HepG2 (cell line): ENCODE results near the gene ODC1. TPM values are rescaled to one million over a fixed set of nuclear protein-coding genes. Genes with fewer than 3 reads are reported as not detected.

Experiments
- ARNTL ChIP-seq: sonication (generic); formaldehyde crosslinking; IDR thresholded peaks from 2 replicates; pipeline ENCODE4 v1.4.0; 2020; ENCODE audit warnings: mild to moderate bottlenecking, missing genetic modification reagents
- ELF4 ChIP-seq: sonication (generic); formaldehyde crosslinking; IDR thresholded peaks from 2 replicates; pipeline ENCODE4 v1.5.0; 2020; ENCODE audit warnings: missing genetic modification reagents, mild to moderate bottlenecking, moderate library complexity, borderline replicate concordance
- HDAC6 ChIP-seq: fragments of 200-600 bp; sonication (generic); IDR thresholded peaks from 2 replicates; pipeline ENCODE4 v1.7.0; 2017; ENCODE audit warnings: mild to moderate bottlenecking, antibody characterized with exemption, low read length, low read depth
- JUNB ChIP-seq: sonication (generic); formaldehyde crosslinking; IDR thresholded peaks from 2 replicates; pipeline ENCODE4 v1.8.0; 2022; ENCODE audit warnings: missing genetic modification reagents, mild to moderate bottlenecking, borderline replicate concordance
- KDM4B ChIP-seq: sonication (generic); formaldehyde crosslinking; IDR thresholded peaks from 2 replicates; pipeline ENCODE4 v1.4.0; 2020; ENCODE audit warnings: missing genetic modification reagents
- MXD4 ChIP-seq: IDR thresholded peaks from 2 replicates; pipeline ENCODE4 v1.6.1; 2016; ENCODE audit warnings: mild to moderate bottlenecking, missing biosample characterization, missing genetic modification reagents
- SPEN ChIP-seq: sonication (generic); formaldehyde crosslinking; IDR thresholded peaks from 2 replicates; pipeline ENCODE4 v1.5.1; 2020; ENCODE audit warnings: low read depth, mild to moderate bottlenecking, missing genetic modification reagents
- SRF ChIP-seq: IDR thresholded peaks from 2 replicates; pipeline ENCODE4 v1.6.1; 2011; ENCODE audit warnings: mild to moderate bottlenecking, low read depth, low read length, moderate library complexity
- ZNF644 ChIP-seq: IDR thresholded peaks from 2 replicates; pipeline ENCODE4 v1.6.1; 2016; ENCODE audit warnings: low read depth
- ZNF780A ChIP-seq: sonication (generic); formaldehyde crosslinking; IDR thresholded peaks from 2 replicates; pipeline ENCODE4 v1.8.0; 2022; ENCODE audit warnings: mild to moderate bottlenecking, missing genetic modification reagents, moderate library complexity
- polyA plus RNA-seq, 8 experiments: library from polyadenylated mRNA; depleted of rRNA in 3 of 8; stranded (reverse) in 7 of 8; unstranded in 1 of 8; fragments of >200 nt; fragmentation: Illumina TruSeq in 4 of 8; extraction: Trizol in 4 of 8; gene quantifications; 2 replicates each; pipeline versions ENCODE4 v1.2.1 to v1.2.3, GENCODE V29; 2011 to 2016; ENCODE audit warnings: low read depth in 4 of 8, missing spikeins in 1 of 8, mixed read lengths in 1 of 8; ENCODE audit not compliant: insufficient read depth in 1 of 8
- total RNA-seq, 5 experiments: library from RNA; depleted of rRNA; stranded (reverse); fragments of >200 nt; fragmentation: Illumina TruSeq; extraction: Trizol; gene quantifications; 2 replicates each; pipeline ENCODE4 v1.2.3, GENCODE V29; 2016; ENCODE audit warnings: low read depth in 1 of 5
- TF ChIP-seq, protein P1 (sequence below): sonication (generic); formaldehyde crosslinking; IDR thresholded peaks from 2 replicates; pipeline ENCODE4 v1.4.0; 2020; ENCODE audit warnings: missing genetic modification reagents
- TF ChIP-seq, protein P2 (sequence below): sonication (generic); formaldehyde crosslinking; IDR thresholded peaks from 2 replicates; pipeline ENCODE4 v1.4.0; 2020; ENCODE audit warnings: missing genetic modification reagents, borderline replicate concordance
- TF ChIP-seq, protein P3 (sequence below): sonication (generic); formaldehyde crosslinking; conservative IDR thresholded peaks from 2 replicates; pipeline ENCODE4 v1.8.0; 2022; ENCODE audit warnings: missing genetic modification reagents
- TF ChIP-seq, protein P4 (sequence below): IDR thresholded peaks from 2 replicates; pipeline ENCODE4 v1.6.1; 2016; ENCODE audit warnings: missing biosample characterization, missing genetic modification reagents, low read depth
- TF ChIP-seq, protein P5 (sequence below): sonication (generic); formaldehyde crosslinking; IDR thresholded peaks from 2 replicates; pipeline ENCODE4 v1.4.0; 2020; ENCODE audit warnings: missing genetic modification reagents
- TF ChIP-seq, protein P6 (sequence below): sonication (generic); formaldehyde crosslinking; IDR thresholded peaks from 2 replicates; pipeline ENCODE4 v1.4.0; 2020; ENCODE audit warnings: missing genetic modification reagents
- TF ChIP-seq, protein P7 (sequence below): sonication (generic); formaldehyde crosslinking; IDR thresholded peaks from 2 replicates; pipeline ENCODE4 v1.8.1; 2023; ENCODE audit warnings: mild to moderate bottlenecking, missing genetic modification reagents

Gene ODC1
- total and polyA plus RNA-seq, 2 of the 13 experiments (the other 11 are each of a cell fraction or from before 2014, with no cell fraction given), result 142 to 371 TPM

DNA sequence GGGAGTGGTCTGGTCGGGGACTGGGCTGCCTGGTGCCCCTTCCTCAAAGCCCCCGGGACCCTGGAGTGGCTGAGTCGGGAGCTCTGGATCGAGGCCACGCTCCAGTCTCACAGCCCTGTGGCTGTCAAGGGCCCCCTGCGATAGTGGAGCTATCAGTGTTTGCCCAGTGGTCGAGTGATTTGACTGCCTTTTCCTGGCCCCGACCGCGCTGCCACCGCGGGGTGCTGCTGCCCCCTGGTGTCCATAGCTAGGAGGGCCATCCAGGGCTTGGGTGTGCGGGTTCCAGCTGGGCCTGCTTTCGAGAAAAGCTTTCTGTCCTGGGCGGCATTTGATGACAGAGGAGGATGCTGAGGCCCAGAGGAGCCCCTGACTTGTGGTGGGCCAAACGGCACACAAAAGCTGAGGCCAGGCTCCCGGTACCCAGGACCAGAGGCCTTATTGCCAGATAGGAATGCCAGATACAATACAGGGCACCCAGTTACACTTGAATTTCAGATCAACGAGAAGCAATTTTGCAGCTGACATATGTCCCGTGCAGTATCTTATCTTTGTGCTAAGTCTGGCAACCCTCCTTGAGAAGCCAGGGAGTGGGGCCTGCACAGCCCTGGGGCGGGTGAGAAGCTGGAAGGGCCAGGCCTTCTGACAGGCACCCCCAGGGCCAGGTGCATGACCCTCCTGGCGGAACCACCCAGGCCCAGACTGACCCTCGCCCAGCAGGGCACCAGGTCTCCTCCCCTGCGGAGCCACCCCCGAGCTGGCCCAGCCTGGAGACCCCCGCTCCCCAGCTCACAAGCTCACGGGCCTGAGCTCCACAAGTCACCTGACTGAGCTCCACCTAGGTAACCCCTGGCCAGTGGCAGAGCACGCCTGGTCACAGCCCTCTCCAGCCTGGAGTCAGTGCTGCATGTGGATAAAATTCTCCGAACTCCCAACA lies 13.0 kb downstream of the ODC1 start (continued):
- TF ChIP-seq, protein P1, sequence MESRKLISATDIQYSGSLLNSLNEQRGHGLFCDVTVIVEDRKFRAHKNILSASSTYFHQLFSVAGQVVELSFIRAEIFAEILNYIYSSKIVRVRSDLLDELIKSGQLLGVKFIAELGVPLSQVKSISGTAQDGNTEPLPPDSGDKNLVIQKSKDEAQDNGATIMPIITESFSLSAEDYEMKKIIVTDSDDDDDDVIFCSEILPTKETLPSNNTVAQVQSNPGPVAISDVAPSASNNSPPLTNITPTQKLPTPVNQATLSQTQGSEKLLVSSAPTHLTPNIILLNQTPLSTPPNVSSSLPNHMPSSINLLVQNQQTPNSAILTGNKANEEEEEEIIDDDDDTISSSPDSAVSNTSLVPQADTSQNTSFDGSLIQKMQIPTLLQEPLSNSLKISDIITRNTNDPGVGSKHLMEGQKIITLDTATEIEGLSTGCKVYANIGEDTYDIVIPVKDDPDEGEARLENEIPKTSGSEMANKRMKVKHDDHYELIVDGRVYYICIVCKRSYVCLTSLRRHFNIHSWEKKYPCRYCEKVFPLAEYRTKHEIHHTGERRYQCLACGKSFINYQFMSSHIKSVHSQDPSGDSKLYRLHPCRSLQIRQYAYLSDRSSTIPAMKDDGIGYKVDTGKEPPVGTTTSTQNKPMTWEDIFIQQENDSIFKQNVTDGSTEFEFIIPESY (CRISPR knock-in tag), result 0 out of 2 replicates have a peak, but pooled peaks have one; percentile 60
- TF ChIP-seq MXD4 (CRISPR knock-in tag), result no peak
- TF ChIP-seq, protein P2, sequence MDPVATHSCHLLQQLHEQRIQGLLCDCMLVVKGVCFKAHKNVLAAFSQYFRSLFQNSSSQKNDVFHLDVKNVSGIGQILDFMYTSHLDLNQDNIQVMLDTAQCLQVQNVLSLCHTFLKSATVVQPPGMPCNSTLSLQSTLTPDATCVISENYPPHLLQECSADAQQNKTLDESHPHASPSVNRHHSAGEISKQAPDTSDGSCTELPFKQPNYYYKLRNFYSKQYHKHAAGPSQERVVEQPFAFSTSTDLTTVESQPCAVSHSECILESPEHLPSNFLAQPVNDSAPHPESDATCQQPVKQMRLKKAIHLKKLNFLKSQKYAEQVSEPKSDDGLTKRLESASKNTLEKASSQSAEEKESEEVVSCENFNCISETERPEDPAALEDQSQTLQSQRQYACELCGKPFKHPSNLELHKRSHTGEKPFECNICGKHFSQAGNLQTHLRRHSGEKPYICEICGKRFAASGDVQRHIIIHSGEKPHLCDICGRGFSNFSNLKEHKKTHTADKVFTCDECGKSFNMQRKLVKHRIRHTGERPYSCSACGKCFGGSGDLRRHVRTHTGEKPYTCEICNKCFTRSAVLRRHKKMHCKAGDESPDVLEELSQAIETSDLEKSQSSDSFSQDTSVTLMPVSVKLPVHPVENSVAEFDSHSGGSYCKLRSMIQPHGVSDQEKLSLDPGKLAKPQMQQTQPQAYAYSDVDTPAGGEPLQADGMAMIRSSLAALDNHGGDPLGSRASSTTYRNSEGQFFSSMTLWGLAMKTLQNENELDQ (CRISPR knock-in tag), result 0 out of 2 replicates have a peak, but pooled peaks have one; percentile 63
- no peak for TF ChIP-seq ZNF644
- no peak for TF ChIP-seq HDAC6
- no peak for TF ChIP-seq KDM4B (CRISPR knock-in tag)
- TF ChIP-seq SPEN, result no peak
- TF ChIP-seq, protein P3, sequence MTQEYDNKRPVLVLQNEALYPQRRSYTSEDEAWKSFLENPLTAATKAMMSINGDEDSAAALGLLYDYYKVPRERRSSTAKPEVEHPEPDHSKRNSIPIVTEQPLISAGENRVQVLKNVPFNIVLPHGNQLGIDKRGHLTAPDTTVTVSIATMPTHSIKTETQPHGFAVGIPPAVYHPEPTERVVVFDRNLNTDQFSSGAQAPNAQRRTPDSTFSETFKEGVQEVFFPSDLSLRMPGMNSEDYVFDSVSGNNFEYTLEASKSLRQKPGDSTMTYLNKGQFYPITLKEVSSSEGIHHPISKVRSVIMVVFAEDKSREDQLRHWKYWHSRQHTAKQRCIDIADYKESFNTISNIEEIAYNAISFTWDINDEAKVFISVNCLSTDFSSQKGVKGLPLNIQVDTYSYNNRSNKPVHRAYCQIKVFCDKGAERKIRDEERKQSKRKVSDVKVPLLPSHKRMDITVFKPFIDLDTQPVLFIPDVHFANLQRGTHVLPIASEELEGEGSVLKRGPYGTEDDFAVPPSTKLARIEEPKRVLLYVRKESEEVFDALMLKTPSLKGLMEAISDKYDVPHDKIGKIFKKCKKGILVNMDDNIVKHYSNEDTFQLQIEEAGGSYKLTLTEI, result no peak
- TF ChIP-seq, protein P4, sequence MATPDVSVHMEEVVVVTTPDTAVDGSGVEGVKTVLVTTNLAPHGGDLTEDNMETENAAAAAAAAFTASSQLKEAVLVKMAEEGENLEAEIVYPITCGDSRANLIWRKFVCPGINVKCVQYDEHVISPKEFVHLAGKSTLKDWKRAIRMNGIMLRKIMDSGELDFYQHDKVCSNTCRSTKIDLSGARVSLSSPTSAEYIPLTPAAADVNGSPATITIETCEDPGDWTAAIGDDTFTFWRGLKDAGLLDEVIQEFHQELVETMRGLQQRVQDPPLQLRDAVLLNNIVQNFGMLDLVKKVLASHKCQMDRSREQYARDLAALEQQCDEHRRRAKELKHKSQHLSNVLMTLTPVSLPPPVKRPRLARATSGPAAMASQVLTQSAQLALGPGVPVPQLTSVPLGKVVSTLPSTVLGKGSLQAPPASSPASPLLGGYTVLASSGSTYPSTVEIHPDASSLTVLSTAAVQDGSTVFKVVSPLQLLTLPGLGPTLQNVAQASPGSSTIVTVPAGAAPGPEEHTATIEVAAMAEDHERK, result no peak
- TF ChIP-seq, protein P5, sequence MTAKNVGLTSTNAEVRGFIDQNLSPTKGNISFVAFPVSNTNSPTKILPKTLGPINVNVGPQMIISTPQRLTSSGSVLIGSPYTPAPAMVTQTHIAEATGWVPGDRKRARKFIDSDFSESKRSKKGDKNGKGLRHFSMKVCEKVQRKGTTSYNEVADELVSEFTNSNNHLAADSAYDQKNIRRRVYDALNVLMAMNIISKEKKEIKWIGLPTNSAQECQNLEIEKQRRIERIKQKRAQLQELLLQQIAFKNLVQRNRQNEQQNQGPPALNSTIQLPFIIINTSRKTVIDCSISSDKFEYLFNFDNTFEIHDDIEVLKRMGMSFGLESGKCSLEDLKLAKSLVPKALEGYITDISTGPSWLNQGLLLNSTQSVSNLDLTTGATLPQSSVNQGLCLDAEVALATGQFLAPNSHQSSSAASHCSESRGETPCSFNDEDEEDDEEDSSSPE (CRISPR knock-in tag), result peak; percentile 84
- TF ChIP-seq, protein P6, sequence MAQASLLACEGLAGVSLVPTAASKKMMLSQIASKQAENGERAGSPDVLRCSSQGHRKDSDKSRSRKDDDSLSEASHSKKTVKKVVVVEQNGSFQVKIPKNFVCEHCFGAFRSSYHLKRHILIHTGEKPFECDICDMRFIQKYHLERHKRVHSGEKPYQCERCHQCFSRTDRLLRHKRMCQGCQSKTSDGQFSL (CRISPR knock-in tag), result no peak
- no peak for TF ChIP-seq ELF4 (CRISPR knock-in tag)
- no peak for TF ChIP-seq ARNTL (CRISPR knock-in tag)
- no peak for TF ChIP-seq JUNB (CRISPR knock-in tag)
- TF ChIP-seq SRF, result no peak
- TF ChIP-seq ZNF780A (CRISPR knock-in tag), result no peak
- TF ChIP-seq, protein P7, sequence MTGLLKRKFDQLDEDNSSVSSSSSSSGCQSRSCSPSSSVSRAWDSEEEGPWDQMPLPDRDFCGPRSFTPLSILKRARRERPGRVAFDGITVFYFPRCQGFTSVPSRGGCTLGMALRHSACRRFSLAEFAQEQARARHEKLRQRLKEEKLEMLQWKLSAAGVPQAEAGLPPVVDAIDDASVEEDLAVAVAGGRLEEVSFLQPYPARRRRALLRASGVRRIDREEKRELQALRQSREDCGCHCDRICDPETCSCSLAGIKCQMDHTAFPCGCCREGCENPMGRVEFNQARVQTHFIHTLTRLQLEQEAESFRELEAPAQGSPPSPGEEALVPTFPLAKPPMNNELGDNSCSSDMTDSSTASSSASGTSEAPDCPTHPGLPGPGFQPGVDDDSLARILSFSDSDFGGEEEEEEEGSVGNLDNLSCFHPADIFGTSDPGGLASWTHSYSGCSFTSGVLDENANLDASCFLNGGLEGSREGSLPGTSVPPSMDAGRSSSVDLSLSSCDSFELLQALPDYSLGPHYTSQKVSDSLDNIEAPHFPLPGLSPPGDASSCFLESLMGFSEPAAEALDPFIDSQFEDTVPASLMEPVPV (CRISPR knock-in tag), result no peak
